ENCODE results near the gene SFTPB.
"Not testable (repeated sequence)": the region's sequence is repeated elsewhere in the genome, so short reads cannot be mapped to it uniquely, and the experiment has no call there.

SFTPB gene

DNA sequence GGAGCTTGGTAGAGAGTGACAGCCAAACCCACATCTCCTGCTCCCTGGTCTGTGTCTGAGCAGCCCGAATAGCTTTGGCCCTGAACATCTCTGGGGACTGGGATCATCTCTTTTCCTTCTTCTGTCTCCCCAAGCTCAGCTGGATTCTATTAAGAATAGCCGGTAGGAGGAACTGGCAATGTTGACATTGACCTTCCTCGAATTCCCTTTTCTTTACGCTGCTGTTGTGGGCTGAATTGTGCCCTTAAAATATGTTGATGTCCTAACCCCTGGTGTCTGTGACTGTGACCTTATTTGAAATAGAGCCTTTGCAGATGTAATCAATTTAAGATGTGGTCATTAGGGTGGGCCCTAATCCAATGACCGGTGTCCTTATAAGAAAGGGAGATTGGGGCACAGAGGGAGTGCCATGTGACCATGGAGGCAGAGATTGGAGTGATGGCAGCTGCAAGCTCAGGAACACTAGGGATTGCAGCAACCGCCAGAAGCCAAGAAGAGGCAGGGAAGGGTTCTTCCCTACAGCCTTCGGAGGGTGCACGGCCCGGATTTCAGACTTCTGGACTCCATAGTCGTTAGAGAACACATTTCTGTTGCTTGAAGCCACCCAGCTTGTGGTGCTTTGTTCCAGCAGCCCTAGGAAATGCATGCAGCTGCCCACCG is 5.8 kb upstream of the SFTPB start:
- TF ChIP-seq, protein P1, sequence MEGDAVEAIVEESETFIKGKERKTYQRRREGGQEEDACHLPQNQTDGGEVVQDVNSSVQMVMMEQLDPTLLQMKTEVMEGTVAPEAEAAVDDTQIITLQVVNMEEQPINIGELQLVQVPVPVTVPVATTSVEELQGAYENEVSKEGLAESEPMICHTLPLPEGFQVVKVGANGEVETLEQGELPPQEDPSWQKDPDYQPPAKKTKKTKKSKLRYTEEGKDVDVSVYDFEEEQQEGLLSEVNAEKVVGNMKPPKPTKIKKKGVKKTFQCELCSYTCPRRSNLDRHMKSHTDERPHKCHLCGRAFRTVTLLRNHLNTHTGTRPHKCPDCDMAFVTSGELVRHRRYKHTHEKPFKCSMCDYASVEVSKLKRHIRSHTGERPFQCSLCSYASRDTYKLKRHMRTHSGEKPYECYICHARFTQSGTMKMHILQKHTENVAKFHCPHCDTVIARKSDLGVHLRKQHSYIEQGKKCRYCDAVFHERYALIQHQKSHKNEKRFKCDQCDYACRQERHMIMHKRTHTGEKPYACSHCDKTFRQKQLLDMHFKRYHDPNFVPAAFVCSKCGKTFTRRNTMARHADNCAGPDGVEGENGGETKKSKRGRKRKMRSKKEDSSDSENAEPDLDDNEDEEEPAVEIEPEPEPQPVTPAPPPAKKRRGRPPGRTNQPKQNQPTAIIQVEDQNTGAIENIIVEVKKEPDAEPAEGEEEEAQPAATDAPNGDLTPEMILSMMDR (IDR thresholded peaks at IDR 0.05; ENCODE audit: low read depth, low read length) = no peak
- DNase-seq (ENCODE audit: extremely low read depth, low read depth) = no peak

DNA sequence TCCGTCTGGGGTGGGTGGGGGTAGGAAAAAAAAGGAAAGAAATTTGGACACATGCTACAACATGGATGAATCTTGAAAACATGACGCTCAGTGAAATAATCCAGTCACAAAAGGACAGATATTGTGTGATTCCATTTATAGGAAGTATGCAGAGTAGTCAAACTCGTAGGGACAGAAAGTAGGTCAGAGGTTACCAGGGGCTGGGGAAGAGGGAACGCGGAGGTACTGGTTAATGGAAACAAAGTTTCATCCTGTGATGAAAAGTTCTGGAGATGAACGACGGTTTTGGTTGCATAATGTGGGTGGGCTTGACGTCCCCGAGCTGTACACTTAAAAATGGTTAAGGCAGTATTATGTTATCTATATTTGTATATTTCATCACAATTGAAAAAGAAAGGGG is 4.5 kb upstream of the SFTPB start:
- TF ChIP-seq, protein P1 (IDR thresholded peaks at IDR 0.05; ENCODE audit: low read depth, low read length) = no peak
- DNase-seq (ENCODE audit: extremely low read depth, low read depth) = no peak

DNA sequence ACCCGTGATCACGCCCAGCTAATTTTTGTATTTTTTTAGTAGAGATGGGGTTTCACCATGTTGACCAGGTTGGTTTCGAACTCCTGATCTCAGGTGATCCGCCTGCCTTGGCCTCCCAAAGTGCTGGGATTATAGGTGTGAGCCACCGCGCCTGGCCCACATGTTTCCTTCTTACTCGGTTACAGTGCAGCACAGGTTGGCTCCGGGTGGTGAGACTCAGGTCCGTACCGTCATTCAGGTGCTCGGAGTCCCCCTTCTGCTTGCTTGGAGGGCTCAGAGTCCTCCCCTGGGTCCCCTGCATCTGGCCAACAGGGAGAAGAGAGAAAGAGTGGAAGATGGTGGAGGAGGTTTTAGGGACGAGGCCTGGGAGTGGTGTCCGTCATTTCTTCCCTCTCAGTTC is 2.4 kb upstream of the SFTPB start:
- not testable (repeated sequence) for DNase-seq (ENCODE audit: extremely low read depth, low read depth)

DNA sequence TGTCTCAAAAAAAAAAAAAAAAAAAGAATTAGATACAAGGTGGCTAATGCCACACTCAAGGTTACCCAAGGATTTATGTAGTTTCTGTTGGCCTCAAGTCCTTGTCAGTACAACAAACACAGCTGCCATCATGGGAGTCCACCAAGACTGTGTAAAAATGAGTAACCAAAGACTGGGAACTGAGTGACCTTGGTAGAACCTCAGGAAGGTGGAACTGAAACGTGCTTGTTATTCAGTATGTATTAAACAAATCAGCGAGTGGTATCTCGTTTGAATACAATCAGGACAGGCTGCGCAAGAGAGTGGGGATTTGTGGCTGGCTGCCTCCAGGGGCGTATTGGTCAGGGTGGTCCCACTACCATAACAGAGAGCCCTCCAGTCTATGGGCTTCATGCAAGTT is 1.6 kb upstream of the SFTPB start:
- no peak for DNase-seq (ENCODE audit: extremely low read depth, low read depth)
- TF ChIP-seq, protein P1 (IDR thresholded peaks at IDR 0.05; ENCODE audit: low read depth, low read length) = no peak

DNA sequence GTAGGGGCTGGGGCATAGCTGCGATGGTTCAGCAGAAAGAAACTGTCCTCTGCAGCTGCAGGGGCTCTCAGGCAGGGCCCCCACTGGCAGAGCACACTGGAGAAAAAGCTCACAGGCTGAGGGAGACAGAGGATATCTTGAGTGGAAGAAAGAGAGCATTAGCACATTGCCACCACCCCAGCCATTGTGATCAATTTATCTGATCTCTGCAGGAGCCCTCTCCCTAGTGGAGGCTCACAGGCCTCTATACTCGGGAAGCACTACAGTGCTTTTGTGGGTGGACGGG is 801 bp upstream of the SFTPB start:
- DNase-seq (ENCODE audit: extremely low read depth, low read depth) = no peak
- TF ChIP-seq, protein P1 (IDR thresholded peaks at IDR 0.05; ENCODE audit: low read depth, low read length) = no peak

DNA sequence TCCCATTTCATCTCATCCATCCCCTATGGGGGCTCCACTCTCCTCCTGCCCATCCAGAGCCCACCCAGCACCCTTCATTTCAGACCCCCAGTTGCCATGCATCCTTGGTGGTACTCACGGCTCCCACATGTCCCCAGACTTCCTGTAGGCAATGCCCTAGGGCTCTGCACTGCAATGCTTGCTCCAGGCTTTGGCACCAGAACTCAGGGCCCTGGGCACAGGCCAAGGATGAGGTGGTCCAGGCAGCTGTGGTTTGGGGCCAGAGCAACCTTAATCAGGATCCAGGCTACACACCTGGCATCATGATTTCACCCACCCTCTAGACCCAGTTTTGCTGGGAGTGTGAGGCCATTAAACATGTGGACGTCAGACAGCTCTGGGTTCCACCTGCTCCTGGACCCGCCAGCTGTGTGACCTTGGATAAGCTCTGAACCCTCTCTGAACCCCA is 414 bp downstream of the SFTPB start:
- TF ChIP-seq, protein P1 (IDR thresholded peaks at IDR 0.05; ENCODE audit: low read depth, low read length) = no peak

DNA sequence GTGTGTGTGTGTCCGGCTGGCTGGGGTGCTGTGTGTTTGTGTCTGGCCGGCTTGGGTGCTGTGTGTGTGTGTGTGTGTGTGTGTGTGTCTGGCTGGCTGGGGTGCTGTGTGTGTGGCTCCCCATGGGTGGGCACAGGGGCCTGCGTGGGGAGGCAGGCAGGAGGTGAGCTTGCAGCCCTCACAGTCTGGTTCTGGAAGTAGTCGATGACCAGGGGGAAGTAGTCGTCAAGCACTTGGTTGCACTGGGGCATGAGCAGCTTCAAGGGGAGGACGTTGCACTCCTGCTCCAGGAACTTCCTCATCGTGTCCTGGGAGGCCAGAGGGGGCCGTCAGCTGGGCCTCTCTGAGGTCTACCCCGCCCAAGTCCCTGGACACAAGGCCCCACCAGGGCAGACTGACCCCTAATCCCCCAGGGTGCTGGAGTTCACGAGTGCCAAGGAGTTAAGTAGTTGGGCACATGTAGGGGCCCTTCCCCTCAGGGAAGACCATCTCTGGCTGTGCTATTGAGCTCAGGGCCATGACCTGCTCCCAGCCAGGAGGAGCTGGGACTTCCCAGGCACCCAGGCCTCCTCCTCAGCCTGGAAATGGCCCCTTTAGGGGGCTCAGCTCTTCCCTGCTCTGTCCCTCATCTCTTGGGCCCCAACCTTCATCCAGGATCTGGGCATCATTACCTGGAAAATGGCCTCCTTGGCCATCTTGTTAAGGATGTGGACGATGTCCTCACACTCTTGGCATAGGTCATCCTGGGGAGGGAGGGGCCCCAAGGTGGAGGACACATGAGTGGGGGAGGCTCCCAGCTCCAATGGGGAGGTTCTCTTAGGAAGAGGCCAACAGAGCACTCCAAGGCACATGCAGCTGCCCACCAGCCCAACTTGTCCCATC is 1.3 kb downstream of the SFTPB start:
- TF ChIP-seq, protein P1 (IDR thresholded peaks at IDR 0.05; ENCODE audit: low read depth, low read length) = no peak
- DNase-seq (ENCODE audit: extremely low read depth, low read depth) = no peak

More for the DNA sequence above, 414 bp downstream of the SFTPB start:
- DNase-seq (ENCODE audit: extremely low read depth, low read depth) = no peak
